Stimulated activated CD8-positive, alpha-beta memory T cell treated with anti-CD3 and anti-CD28 coated beads, Interleukin-12 subunit alpha, Interleukin-12 subunit beta, amount 100 ng/mL, for 24 hours (primary cell): ENCODE data around the gene RASGRP1.
A peak's percentile ranks its signal among the peaks of the same experiment; 100 is the strongest.
"Not testable (repeated sequence)": the region's sequence is repeated elsewhere in the genome, so short reads cannot be mapped to it uniquely, and the experiment has no call there.

Experiments
- DNase-seq: peaks from one replicate; pipeline ENCODE4 v3.0.0-alpha.2; 2020; ENCODE audit errors: extremely low read depth

The RASGRP1 gene

DNA sequence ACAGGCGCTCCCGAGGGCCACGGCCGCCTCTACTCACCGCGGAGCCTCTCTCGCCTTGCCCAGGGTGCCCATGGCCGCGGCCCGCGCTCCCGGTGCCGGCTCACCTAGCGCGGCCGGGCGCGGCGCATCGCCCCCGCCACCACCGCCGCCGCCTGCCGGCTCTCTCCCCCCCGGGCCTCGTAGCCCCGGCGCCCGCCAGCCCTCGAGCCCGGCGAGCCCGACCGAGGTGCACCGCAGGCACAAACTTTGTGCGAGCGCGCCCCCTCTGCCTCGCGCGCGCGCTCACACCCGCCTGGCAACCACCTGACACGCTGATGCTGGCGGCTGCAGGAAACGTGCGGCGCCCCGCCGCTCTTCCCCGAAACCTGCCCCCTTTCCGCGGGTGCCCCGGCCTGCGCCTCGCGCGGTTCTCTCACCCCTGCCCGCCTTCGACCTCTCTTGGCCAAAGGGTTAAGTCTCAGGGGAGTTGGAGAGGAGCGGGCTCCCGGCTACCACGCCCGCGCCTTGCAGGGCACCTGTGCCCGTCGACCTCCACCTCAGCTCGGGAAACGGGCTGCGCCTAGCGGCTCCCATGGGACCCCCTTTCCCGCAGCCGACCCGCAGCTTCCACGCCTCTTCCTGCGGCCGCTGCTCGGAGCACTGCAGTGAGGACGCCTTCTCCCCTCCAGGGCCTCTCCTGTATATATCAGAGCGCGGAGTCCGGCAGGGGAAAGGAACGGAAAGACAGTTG, at the start of gene RASGRP1:
Gene RASGRP1 (minus strand): TSS at position 258 of the 730 bp plus-strand sequence. CDS start 186 bp downstream, at position 72.
- peak; percentile 58 for DNase-seq

DNA sequence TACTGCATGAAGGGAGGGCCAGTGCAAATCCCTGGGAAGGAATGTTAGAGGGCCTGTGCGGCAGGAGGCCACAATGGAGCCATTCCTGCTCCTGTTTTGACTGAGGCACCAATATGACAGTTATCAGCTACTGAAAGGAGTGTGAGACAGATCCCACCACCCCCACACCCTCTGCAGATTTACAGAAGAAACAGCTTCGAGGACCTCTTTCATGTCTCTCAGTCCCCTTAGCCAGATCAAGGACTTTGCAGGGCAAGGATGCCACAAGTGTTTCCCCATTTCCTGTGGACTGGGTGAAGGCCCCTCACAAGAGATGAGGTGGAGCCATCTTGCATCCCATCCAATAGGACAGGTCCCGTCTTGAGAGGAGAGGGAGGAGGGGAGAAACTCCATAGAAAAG, 48.5 kb upstream of the RASGRP1 start:
- no peak for DNase-seq

DNA sequence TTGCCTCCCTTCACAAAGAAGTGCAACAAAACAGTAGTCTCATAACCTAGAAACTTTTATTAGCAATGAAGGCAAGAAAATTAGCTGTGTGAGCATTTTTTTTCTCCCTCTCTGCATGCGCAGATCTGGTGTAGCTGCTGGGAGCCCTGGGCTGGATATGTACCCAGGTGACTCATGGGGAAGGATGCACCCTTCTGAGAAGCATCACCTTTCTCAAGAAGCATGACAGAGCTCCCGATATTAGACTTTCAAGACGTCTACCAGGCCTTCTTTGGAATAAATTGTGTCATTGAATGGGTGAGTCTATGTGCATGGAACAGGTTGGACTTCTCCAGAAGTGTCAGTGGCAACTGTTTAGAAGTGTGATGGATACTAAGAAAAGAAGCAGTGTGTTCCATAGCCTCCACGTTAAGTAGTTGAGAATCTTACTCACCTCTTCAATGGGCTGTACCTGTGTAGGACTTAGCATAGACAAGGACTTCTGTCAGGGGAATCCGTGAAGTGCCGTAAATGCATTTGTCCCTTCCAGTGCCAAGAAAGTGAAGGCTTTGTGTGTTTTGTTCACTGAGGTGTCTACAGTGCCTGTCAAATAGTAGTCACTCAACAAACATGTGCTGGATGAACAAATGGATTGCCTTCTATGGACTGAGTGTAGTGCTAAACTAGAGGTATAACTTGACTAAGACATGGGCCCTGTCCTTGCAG, 47.7 kb upstream of the RASGRP1 start:
- DNase-seq, result peak; percentile 15

DNA sequence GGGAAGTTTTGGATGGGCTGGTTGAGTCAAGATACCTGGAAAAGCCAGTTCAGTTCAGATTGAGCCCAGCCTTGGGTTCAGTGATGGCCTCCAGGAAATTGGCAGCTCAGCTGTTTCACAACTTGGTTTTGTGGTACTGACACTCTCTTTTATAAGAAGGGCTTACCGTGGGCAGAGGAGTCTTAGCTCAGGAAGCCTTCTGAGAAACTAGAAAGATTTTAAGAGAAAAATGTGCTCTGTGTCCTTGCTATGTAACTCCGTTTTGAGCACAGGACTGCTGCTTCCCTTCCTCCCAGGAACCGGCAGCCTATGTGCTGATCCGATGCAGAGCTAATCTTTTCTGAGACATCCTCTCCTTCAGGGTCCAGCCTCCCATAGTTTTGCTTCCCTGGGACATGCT, 46.6 kb upstream of the RASGRP1 start:
- DNase-seq, result peak; percentile 16

DNA sequence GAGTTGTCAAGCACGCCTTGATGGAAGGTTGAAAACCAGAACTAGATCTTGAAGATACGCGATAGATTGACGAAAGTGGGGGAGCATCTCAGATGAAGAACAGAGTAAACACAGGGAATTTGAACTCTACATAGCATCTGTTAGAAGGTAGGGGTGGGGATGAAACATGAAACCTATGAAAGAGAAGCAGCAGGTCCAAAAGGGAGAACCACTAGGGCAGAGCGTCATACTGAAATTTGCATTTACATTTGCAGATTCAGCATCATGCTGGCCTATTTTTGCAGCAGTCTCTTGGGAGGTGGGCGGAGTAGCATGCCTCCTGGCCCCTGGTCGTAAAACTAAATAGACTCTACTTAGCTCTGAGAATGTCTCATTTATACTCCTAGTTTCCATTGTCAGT, 46.1 kb upstream of the RASGRP1 start:
- no peak for DNase-seq

DNA sequence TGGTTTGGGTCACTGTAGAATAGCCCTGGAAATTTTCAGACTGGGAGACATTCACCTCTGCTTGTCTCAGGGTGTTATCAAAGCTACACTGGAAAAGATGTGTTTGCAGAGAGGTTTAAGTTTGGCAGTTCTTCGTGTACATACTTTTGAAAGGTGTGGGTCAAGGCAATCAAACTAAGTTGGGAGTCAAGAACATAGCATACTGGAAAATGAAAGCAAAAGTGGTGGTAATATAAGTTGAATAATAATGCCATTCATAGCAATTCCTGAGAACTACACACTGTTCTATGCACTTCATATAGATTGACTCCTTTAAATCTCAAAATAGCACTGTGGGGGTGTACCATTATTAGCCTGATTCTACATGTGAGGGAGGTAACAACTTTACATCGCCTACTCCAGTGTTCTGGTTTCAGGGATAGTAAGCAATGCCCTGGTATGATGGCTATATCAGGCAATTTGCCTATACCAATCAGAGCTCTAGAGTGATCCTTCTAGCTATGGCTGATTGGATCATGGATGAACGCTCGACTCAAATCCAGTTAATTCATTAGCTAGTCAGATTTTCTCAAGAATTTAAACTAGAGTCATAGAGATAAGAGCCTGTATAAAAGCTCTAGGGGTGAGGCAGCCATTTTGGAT, 44.6 kb upstream of the RASGRP1 start:
- no peak for DNase-seq

DNA sequence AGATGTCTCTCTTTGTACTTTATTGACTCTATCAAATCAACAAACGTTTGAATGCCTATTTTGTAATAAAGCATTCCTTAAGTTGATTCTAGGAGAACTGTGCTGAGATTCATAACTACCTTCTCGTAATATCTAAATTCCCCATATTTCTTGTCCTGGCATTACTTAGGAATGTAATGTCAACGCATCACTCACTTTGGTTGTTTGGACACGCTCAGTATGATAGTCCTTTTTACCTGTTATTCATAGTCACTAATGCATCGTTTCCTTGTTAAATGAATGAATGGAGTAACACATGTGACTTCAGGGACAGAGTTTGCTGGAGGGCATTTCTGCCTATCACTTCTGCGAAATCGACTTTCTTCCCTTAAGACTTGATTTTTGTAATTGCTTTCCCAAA, 44.1 kb upstream of the RASGRP1 start:
- no peak for DNase-seq

DNA sequence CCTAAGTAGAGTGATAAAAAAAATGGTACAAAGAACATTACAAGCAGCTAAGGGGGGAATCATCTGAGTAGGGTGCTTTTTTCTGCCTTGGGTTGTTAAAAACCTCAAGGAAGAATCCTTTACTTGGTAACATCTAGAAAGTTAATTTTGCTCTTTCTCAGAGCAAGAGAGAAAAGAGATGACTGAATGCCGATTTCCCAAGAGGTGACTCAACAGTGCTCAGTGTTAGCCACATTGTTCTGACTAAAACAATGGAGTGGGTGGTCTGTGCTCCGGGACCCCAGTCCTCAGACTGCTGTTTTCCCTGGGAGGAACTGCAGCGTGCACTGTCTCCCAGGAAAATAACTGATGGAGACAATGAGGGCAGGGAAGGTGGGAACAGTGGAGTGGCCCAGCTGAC, 41.1 kb upstream of the RASGRP1 start:
- DNase-seq, result no peak

DNA sequence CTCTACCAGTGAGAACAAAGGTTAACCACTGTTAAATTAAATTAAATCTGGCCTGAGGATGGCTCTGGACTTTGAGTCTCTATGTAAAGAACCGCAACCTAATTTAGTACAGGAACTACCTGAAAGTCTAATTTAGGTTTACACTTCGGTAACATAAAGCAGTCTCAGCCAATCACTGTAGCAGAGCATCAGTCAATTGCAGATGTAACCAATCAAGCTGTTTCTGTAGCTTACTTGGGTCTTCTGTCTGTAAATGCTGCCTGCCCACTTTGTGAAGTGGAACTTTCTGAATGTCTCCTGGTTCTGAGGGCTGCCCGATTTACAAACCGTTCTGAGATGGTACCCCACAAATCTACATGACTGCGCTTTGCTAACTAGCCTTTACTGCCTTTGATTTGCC, 39.1 kb upstream of the RASGRP1 start:
- no peak for DNase-seq

DNA sequence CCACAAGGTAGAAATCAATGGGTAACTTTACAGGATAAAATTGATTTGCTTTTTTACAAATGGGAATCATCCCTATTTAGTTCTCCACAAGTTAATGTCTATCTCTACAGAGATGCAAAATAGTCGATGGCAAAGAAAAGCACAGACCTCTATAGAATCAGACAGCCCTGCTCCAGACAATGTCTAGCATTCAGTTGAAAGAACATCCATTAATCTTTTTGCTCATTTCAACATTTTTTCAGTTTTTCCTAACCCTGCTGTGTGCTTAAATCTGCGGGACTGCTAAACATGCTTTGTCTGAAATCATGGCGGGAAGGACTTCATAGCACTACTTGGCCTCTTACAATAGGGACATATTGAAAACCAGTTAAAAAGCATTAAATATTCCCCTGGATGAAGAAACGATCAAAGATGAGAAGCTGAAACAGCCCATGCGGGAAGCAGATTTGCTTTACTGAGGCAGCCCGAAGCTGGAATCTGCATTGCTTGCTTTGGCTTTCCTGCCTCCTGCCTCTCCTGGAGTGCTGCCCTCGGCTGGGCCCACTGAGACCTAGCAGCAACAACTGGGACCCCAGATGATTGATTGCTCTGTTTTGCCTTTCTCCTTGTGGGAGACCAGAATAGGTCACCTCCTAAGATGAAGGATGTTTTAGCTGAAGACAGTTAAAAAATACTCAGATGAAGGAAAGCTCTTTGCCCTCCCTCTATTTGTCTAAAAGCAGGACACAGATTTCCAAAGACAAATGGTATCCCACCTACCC, 38.5 kb upstream of the RASGRP1 start:
- DNase-seq, result no peak

DNA sequence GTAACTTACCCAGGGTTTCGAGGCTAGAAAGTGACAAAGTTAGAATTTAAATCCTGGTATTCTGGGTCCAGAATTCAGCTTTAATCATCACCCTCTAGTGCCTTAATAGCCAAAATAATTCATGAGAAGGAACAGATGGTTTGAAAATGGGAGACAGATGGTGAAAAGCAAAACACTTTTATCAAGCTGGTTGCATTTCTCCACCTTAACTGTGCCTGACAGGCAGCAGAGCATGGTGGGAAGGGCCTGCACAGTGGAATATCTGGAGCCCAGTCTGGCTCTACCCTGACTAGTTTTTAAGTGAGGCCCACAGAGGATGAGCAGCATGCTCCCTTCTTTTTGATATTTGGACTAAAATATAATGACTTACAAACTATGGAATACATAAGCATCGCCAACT, 35.6 kb upstream of the RASGRP1 start:
- no peak for DNase-seq

DNA sequence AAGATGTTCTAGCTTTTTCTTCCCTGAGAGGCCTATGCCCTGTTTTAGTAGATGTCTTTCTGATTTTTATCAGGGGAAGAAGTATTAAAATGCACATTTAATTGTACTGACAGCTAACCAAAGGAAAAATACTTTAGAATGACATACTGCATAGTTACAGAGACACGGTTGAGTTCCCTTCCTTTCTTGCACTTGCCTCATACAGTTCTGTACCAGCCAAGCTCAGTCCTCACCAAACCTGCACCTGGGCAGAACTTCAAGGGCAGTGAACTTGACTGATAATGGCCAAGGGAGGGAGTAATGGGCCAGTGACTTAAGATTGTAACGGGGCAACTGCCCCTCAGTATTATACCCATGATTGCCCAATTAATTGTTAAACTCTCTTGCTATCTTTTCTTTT, 34.1 kb upstream of the RASGRP1 start:
- DNase-seq, result no peak

DNA sequence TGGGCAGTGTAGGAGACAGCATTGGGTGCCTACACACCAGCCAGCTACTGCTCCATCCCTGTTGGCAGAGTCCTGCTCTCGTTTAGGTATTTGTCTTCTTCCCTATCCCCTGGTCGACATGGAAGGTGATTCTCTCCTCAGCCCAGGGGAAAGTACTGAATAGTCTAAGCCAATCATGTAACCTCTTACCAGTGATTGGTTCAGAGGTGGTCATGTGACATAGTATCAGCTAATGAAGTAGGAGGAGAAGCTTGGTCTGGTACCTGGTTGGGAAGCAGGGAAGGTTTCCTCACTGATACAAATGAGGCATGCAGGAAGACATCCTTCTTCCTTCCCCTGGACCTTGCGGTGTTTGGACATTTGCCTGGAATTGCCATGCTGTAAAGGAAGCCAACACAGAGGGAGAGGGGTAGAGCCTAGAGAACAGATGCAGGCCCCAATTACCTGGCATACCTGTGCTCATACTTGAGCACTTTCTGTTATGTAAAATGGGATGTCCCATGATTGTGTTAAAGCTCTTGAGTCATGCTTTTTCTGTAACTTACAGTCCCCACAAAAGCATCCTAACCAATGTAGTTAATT, 32.7 kb upstream of the RASGRP1 start:
- DNase-seq, result no peak

DNA sequence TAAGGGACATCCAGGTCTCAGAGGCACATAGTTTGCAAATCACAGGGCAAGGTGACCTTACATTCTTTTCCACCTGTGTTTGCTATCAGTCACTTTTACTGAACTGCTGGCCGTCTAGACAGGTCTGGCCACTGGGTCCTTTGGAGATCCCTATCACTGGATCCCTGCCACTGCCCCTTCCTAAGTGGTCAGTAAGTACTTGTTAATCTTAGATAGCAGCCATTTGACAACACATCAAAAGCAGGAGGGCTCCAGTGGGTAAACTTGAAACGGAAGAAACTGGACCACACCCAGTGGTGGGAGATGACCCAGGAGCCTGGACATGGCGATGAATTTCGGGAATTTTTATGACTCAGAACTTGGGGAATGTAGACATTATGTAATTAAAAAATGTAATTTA, 28.9 kb upstream of the RASGRP1 start:
- no peak for DNase-seq

DNA sequence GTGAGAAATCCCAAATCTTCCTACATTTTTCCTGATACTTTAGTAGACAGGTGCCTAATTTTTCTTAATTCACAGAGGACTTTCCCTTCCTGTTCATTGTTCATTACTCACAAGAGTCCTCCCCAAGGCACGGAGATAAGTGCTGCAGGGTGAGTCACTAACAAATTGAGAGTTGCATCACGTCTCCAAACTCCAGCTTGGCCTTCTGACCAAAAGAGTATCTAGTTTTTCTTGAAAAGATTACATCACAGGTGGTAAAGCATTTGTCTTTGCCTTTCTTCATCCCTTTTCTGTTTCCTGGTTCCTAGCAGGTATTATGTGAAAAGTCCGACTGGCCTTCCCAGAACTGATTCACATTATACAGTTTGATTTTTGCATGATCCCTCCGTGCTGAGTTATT, 24.9 kb upstream of the RASGRP1 start:
- DNase-seq, result no peak

DNA sequence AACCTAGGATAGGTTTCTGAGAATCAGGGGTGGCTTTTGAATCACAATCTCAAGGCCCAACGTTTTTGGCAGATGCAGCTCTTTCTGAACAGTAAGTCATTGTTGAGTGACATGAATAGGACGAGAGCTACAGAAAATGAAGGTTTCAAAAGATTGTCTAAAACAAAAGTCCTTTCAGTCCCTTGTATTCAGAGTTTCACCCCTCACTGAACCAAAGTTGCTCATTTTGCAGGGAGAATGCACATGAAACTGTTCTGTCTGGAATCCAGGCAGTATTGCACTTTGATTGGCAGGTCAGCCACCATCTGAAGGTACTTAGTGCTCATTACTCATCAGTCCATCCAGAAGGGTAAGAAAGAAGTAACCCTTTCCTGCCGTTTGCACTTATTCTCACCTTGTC, 24.1 kb upstream of the RASGRP1 start:
- DNase-seq, result no peak

DNA sequence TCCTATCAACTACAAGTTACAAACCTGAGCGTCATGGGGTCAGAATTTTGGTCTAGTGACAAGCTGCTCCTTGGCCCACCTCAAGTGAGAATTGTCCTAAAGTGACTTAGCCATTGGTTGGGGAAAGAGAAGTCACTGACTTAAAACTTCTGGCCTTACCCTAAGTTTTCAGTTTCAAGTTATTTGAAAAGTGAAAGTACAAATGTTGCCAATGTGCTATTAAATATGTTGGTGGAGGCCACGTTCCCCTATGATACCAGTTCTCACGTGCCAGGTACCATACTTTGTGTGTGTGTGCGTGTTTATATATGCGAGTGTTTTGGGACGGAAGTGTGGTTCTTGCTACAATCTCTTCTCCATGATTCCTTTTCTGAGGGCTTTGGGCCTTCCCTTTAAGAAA, 22.6 kb upstream of the RASGRP1 start:
- DNase-seq, result no peak

DNA sequence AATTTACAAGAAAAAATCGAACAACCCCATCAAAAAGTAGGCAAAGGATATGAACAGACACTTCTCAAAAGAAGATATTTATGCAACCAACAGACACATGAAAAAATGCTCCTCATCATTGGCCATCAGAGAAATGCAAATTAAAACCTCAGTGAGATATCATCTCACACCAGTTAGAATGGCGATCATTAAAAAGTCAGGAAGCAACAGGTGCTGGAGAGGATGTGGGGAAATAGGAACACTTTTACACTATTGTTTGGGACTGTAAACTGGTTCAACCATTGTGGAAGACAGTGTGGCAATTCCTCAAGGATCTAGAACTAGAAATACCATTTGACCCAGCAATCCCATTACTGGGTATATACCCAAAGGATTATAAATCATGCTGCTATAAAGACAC, 21.4 kb upstream of the RASGRP1 start:
- not testable (repeated sequence) for DNase-seq

DNA sequence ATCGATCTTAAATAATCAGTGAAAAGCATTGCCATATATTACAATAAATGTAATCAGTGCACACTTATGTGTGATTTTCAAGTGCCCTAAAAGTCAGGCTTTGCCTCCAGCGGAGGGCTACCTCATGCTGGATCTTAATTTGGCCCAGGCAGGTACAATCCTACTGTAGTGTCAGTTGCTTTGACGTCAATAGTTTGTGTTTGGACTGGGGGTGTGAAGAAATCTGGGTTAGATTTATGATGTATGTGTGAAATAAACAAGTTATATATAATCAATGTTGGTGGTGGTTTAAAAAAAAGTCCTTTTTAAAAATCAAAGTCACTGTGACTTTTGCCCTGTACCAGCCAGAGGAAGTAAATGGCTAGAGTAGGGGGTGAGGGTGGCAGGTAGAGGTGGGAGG, 14.0 kb upstream of the RASGRP1 start:
- no peak for DNase-seq

DNA sequence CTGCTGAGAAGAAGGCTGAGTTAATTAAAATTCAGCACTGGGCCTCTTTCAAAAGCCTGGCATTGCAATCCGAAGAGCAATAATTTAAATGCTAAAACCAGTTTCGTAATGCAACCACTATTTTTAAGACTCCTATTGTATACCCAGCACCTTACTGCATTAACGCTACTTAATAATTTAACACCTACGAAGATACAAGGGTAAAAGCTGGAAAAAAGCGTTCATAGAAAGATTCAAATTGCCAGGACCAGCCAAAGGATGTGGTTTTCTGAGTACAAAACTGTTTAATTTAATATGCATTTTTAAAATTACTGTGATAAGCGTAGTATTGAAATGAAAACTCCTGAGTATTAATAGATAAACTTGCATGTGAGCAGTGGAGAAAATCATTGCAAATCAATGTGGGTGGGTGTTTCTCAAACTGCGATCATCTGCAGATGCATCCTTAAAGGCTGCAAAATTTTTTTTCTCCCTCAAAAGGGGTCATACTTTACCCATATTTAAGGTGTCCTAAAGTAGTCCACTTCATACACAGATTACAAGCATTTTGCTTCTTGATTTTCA, 12.9 kb upstream of the RASGRP1 start:
- no peak for DNase-seq

DNA sequence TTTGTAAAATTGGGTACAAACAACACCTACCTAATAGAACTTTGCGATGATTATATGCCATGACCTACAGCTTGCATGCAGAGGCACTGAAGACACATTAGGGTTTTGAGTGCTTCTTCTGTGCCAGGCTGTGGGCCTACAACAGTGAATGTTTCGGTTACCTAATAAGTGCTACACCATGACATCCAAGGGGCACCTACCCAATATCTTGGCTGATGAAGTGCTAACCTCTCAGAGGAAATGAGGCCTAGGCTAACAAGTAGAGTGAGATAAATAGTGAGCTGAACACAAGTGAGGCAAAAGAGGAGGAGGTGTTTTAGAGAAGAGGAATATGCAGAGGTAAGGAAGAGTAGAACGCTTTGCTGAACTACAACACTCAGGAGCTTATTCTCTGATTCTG, 12.2 kb upstream of the RASGRP1 start:
- no peak for DNase-seq

DNA sequence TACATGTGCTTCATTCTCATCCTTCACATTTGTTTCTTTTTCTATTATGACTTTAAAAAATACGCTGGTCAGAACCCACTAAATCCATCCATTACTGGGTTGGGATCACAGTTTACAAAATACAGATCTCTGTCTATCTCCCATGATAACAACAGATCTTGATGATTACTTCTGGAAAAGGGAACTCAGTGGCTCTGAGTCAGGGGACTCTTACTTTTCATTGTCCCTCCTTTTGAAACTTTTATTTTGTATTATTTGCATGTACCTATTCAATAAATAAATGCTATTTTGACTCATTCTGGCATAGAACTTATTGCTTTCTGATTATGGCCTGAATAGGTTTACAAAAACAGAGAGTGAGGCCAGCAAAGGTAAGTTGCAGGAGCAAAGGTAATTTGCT, 11.6 kb upstream of the RASGRP1 start:
- no peak for DNase-seq
